Activated CD4-positive, alpha-beta T cell treated with anti-CD3 and anti-CD28 coated beads, Interleukin-2, amount 10 ng/mL, durations not matched to agents 7 days and 5 days (primary cell): Measurements from ENCODE around the gene GTF3A. TPM values are rescaled to one million over a fixed set of nuclear protein-coding genes. Genes with fewer than 3 reads are reported as not detected.
A peak's percentile ranks its signal among the peaks of the same experiment; 100 is the strongest.

Experiments
- CTCF ChIA-PET: fragments of 350-600 bp; sonication (Branson Sonifier 250); formaldehyde crosslinking; loops from one replicate; lab custom pipeline; 2021; ENCODE audit warnings: antibody characterized with exemption; lab: Charles Lee
- POLR2A ChIA-PET: fragments of 350-600 bp; sonication (Branson Sonifier 250); formaldehyde crosslinking; loops from one replicate; lab custom pipeline; 2021; ENCODE audit warnings: antibody characterized with exemption; lab: Charles Lee
- DNase-seq: peaks from one replicate; pipeline ENCODE4 v3.0.0-alpha.2; 2020
- H3K27ac Mint-ChIP-seq: one replicate; pipeline ENCODE4 v1.8.0; 2021; ENCODE audit warnings: mild to moderate bottlenecking, moderate library complexity, mixed read lengths
- H3K27me3 Mint-ChIP-seq: one replicate; pipeline ENCODE4 v1.8.0; 2021; ENCODE audit warnings: mixed read lengths
- H3K36me3 Mint-ChIP-seq: one replicate; pipeline ENCODE4 v1.8.0; 2021; ENCODE audit warnings: low read depth, mixed read lengths
- H3K4me1 Mint-ChIP-seq: one replicate; pipeline ENCODE4 v1.8.0; 2021; ENCODE audit warnings: mixed read lengths
- H3K4me3 Mint-ChIP-seq: one replicate; pipeline ENCODE4 v1.8.0; 2021; ENCODE audit warnings: mild to moderate bottlenecking, moderate library complexity, mixed read lengths
- H3K9me3 Mint-ChIP-seq: one replicate; pipeline ENCODE4 v1.8.0; 2021; ENCODE audit warnings: mixed read lengths
- total RNA-seq, 2 experiments: library from RNA; stranded (reverse); gene quantifications; one replicate each; pipeline ENCODE4 v1.2.3, GENCODE V29; 2021

Gene GTF3A
- total RNA-seq, 2 experiments from 2014 or later = 173 to 189 TPM

GRCh38 chr13:27409013-27409412 lies 15.4 kb upstream of the GTF3A start:
- Mint-ChIP-seq H3K27ac (no peak overlapping the region), H3K4me1 (peaks cover 12% of the 10 kb centered on the region), H3K9me3 (no peaks in the 10 kb centered on the region), H3K4me3 (no peak overlapping the region), H3K36me3 (no peaks in the 10 kb centered on the region), H3K27me3 (peaks cover 28% of the 10 kb centered on the region)
- ChIA-PET POLR2A (no interaction called here), CTCF (interaction anchor here (1.3 kb wide), 1 partner anchor 10 kb away, joined by 4 read pairs; no protein-coding TSS in a partner anchor)
- no peak for DNase-seq

GRCh38 chr13:27411341-27411740 lies 13.1 kb upstream of the GTF3A start:
- POLR2A ChIA-PET = no interaction called here
- H3K4me1 Mint-ChIP-seq = peaks cover 5% of the 10 kb centered on the region

DNA sequence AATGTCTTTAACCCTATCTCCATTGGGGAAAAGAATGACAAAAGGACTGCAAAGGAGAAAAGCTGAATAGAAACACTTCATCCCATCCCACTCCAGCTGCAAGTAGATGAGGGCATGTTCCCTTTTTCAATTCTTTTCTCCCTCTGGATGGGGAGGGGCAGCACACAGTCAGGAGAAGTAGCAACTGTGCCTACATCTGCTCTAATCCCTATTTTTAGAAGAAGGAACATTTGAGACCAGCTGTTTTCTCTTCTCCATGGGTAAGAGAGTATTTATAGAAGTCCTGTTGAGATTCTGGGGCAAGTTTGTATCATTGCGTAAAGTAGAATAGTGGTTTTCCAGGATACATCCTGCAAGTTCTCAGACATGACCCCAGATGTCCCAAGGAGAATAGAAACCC lies 9.3 kb upstream of the GTF3A start:
- CTCF ChIA-PET = interaction anchor here (1.4 to 2.2 kb wide), 2 partner anchors 8 to 12 kb away, joined by 3 to 7 read pairs; no protein-coding TSS in a partner anchor
- POLR2A ChIA-PET = interaction anchor here (0.5 kb wide), 1 partner anchor 380 kb away, joined by 3 read pairs; no protein-coding TSS in a partner anchor
- Mint-ChIP-seq H3K36me3 (no peaks in the 10 kb centered on the region), H3K27me3 (peaks cover 20% of the 10 kb centered on the region), H3K4me3 (no peak overlapping the region), H3K27ac (no peak overlapping the region), H3K9me3 (no peaks in the 10 kb centered on the region), H3K4me1 (no peaks in the 10 kb centered on the region)
- DNase-seq = no peak

More at GRCh38 chr13:27411341-27411740, 13.1 kb upstream of the GTF3A start:
- no peak for DNase-seq
- peaks cover 34% of the 10 kb centered on the region for H3K27me3 Mint-ChIP-seq
- H3K4me3 Mint-ChIP-seq = no peak overlapping the region
- CTCF ChIA-PET = interaction anchor here (1.5 kb wide), 1 partner anchor 11 kb away, joined by 5 read pairs; no protein-coding TSS in a partner anchor
- H3K9me3 Mint-ChIP-seq = no peaks in the 10 kb centered on the region
- no peak overlapping the region for H3K27ac Mint-ChIP-seq
- no peaks in the 10 kb centered on the region for H3K36me3 Mint-ChIP-seq

GRCh38 chr13:27419328-27419727 lies 5.1 kb upstream of the GTF3A start:
- POLR2A ChIA-PET = no interaction called here
- Mint-ChIP-seq H3K4me1 (peaks cover 17% of the 10 kb centered on the region), H3K27ac (no peak overlapping the region)

DNA sequence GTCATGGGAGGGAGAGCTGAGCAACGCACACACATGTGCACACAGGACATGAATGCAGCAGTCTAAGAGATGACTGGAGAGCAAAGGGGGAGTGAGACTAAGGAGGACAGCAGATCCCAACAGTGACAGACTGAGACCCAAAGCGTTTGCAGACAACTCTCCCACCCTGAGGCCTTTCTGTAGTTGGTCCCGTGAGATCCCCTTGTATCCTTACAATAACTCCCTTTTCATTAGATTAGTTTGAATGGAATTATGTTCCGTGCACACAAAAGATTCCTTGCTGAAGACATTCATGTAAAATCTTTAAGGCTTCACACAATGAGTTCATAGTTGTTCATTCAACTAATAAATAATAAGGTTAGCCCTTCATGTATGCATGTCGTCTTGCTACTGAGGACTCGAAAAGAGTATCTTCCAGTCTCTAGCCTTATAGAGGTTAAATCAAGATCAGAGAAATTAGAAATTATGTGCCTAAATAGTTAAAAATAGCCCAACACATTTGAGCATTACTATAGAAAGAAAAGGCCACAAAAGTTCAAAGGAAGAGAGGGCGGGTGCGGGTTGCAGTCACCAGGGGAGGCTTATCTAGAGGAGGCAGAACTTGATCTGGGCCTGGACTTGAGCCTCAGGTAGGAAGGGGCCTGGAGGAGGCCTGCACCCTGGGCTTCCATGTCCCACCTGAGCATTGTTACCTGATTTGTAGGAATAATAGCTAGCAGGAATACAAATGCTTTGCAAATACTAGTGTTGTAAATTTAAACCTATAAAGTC lies 3.1 kb upstream of the GTF3A start:
- ChIA-PET POLR2A (no interaction called here), CTCF (interaction anchor here (0.6 to 1.5 kb wide), 2 partner anchors 10 to 32 kb away, joined by 5 read pairs; no protein-coding TSS in a partner anchor)
- H3K27me3 Mint-ChIP-seq = no peaks in the 10 kb centered on the region

More at GRCh38 chr13:27419328-27419727, 5.1 kb upstream of the GTF3A start:
- CTCF ChIA-PET = interaction anchor here (0.6 to 1.2 kb wide), 2 partner anchors 9 to 77 kb away, joined by 3 to 4 read pairs; no protein-coding TSS in a partner anchor
- no peaks in the 10 kb centered on the region for H3K9me3 Mint-ChIP-seq
- no peak overlapping the region for H3K4me3 Mint-ChIP-seq
- no peaks in the 10 kb centered on the region for H3K36me3 Mint-ChIP-seq
- H3K27me3 Mint-ChIP-seq = peaks cover 5% of the 10 kb centered on the region
- DNase-seq = no peak

GRCh38 chr13:27423333-27423732 lies 1.1 kb upstream of the GTF3A start:
- POLR2A ChIA-PET = no interaction called here
- DNase-seq = no peak
- H3K36me3 Mint-ChIP-seq = peaks cover 27% of the 10 kb centered on the region
- peaks cover 45% of the 10 kb centered on the region for H3K4me1 Mint-ChIP-seq
- CTCF ChIA-PET = no interaction called here
- H3K27me3 Mint-ChIP-seq = no peaks in the 10 kb centered on the region
- H3K27ac Mint-ChIP-seq = peak overlapping the region; percentile 88
- H3K9me3 Mint-ChIP-seq = no peaks in the 10 kb centered on the region
- H3K4me3 Mint-ChIP-seq = no peak overlapping the region

More for the DNA sequence above, 3.1 kb upstream of the GTF3A start:
- DNase-seq = no peak
- no peaks in the 10 kb centered on the region for H3K9me3 Mint-ChIP-seq
- H3K4me1 Mint-ChIP-seq = peaks cover 27% of the 10 kb centered on the region
- H3K36me3 Mint-ChIP-seq = peaks cover 9% of the 10 kb centered on the region
- H3K27ac Mint-ChIP-seq = no peak overlapping the region
- no peak overlapping the region for H3K4me3 Mint-ChIP-seq

DNA sequence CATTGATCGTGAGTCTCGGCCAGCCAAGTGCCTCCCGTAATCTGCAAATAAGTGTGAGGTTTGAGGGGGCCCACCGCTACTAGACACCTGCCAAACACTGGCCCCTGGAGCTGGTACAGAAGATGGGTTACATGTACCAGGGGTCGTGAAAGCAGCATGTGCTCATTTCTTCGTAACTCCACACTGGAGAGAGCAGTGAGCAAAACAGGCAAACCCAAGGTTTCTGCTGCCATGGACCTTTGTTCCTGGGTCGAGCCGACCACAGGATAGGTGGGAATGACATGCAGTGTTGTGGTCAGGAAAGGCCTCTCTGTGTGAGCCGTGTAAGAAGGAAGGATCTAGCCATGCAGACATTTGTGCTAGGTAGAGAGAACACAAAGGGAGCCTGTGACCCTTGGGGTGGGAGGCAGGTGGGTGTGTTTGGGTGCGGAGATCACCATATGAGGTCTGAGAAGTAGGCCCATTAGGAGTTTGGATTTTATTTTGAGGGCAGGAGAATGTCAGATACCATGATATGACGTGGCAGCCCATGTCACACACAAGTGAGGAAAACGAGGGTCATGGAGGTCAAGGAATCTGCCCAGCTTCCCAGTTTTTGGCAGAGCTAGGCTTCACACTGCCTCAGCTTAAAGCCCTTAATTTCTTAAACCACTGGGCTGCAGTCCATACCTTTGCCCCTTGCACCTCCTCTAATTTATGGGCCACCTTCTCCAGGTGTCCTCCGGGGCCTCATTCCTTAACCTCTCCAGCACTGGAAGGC lies 919 bp downstream of the GTF3A start:
- H3K36me3 Mint-ChIP-seq = peaks cover 38% of the 10 kb centered on the region
- H3K27ac Mint-ChIP-seq = peak overlapping the region; percentile 97
- no peak for DNase-seq
- ChIA-PET CTCF (interaction anchor here (1.0 to 4.8 kb wide), 6 partner anchors 11 to 29 kb away, joined by 3 to 23 read pairs (median 4); no protein-coding TSS in a partner anchor), POLR2A (interaction anchor here (1.4 to 1.8 kb wide), 2 partner anchors 17 to 25 kb away, joined by 4 to 10 read pairs; partner anchors contain the start of gene MTIF3)
- peaks cover 54% of the 10 kb centered on the region for H3K4me1 Mint-ChIP-seq
- peak overlapping the region; percentile 87 for H3K4me3 Mint-ChIP-seq
- H3K27me3 Mint-ChIP-seq = no peaks in the 10 kb centered on the region
- H3K9me3 Mint-ChIP-seq = no peaks in the 10 kb centered on the region

GRCh38 chr13:27425918-27426630 lies 1.7 kb downstream of the GTF3A start:
- no peaks in the 10 kb centered on the region for H3K27me3 Mint-ChIP-seq
- DNase-seq = peak; percentile 87
- peaks cover 61% of the 10 kb centered on the region for H3K4me1 Mint-ChIP-seq
- CTCF ChIA-PET = interaction anchor here (0.5 to 4.8 kb wide), 10 partner anchors 9 to 433 kb away, joined by 3 to 23 read pairs (median 4); no protein-coding TSS in a partner anchor
- H3K4me3 Mint-ChIP-seq = peak overlapping the region; percentile 87
- H3K27ac Mint-ChIP-seq = peak overlapping the region; percentile 97
- H3K36me3 Mint-ChIP-seq = peaks cover 45% of the 10 kb centered on the region
- POLR2A ChIA-PET = interaction anchor here (1.4 to 1.8 kb wide), 3 partner anchors 16 to 30 kb away, joined by 3 to 10 read pairs (median 4); partner anchors contain the start of gene MTIF3
- H3K9me3 Mint-ChIP-seq = no peaks in the 10 kb centered on the region

- H3K4me3 Mint-ChIP-seq = peak overlapping the region; percentile 87
- H3K4me1 Mint-ChIP-seq = peaks cover 71% of the 10 kb centered on the region
- H3K36me3 Mint-ChIP-seq = peaks cover 60% of the 10 kb centered on the region
- no peak for DNase-seq
- CTCF ChIA-PET = interaction anchor here (0.8 to 4.8 kb wide), 3 partner anchors 14 to 20 kb away, joined by 3 to 23 read pairs (median 6); no protein-coding TSS in a partner anchor
- H3K27ac Mint-ChIP-seq = peak overlapping the region; percentile 97
- no peaks in the 10 kb centered on the region for H3K27me3 Mint-ChIP-seq
- POLR2A ChIA-PET = no interaction called here
- no peaks in the 10 kb centered on the region for H3K9me3 Mint-ChIP-seq
These were observed 3.2 kb downstream of the GTF3A start for GRCh38 chr13:27427641-27428040.

GRCh38 chr13:27428160-27428559 lies 3.7 kb downstream of the GTF3A start:
- peak overlapping the region; percentile 97 for H3K27ac Mint-ChIP-seq
- POLR2A ChIA-PET = no interaction called here
- H3K4me1 Mint-ChIP-seq = peaks cover 74% of the 10 kb centered on the region
- peak overlapping the region; percentile 50 for H3K4me3 Mint-ChIP-seq
- H3K9me3 Mint-ChIP-seq = no peaks in the 10 kb centered on the region
- H3K27me3 Mint-ChIP-seq = no peaks in the 10 kb centered on the region
- CTCF ChIA-PET = interaction anchor here (0.5 to 4.8 kb wide), 4 partner anchors 15 to 481 kb away, joined by 3 to 23 read pairs (median 5); no protein-coding TSS in a partner anchor
- DNase-seq = no peak
- H3K36me3 Mint-ChIP-seq = peaks cover 66% of the 10 kb centered on the region

- H3K9me3 Mint-ChIP-seq = no peaks in the 10 kb centered on the region
- H3K27ac Mint-ChIP-seq = peak overlapping the region; percentile 23
- DNase-seq = no peak
- no peaks in the 10 kb centered on the region for H3K27me3 Mint-ChIP-seq
- H3K36me3 Mint-ChIP-seq = peaks cover 77% of the 10 kb centered on the region
- POLR2A ChIA-PET = no interaction called here
- H3K4me3 Mint-ChIP-seq = no peak overlapping the region
- CTCF ChIA-PET = interaction anchor here (0.8 to 1.7 kb wide), 4 partner anchors 8 to 28 kb away, joined by 3 to 7 read pairs (median 3); partner anchors contain the start of gene GTF3A
- peaks cover 53% of the 10 kb centered on the region for H3K4me1 Mint-ChIP-seq
These were observed 7.8 kb downstream of the GTF3A start for GRCh38 chr13:27432180-27432579.
